D341Med (cell line): ENCODE results near the gene IKZF3.
"Not testable (repeated sequence)": the region's sequence is repeated elsewhere in the genome, so short reads cannot be mapped to it uniquely, and the experiment has no call there.

ENCODE experiments used
- DNase-seq: peaks from one replicate; pipeline ENCODE4 v3.0.0; 2012; ENCODE audit warnings: low spot score

The IKZF3 gene

DNA sequence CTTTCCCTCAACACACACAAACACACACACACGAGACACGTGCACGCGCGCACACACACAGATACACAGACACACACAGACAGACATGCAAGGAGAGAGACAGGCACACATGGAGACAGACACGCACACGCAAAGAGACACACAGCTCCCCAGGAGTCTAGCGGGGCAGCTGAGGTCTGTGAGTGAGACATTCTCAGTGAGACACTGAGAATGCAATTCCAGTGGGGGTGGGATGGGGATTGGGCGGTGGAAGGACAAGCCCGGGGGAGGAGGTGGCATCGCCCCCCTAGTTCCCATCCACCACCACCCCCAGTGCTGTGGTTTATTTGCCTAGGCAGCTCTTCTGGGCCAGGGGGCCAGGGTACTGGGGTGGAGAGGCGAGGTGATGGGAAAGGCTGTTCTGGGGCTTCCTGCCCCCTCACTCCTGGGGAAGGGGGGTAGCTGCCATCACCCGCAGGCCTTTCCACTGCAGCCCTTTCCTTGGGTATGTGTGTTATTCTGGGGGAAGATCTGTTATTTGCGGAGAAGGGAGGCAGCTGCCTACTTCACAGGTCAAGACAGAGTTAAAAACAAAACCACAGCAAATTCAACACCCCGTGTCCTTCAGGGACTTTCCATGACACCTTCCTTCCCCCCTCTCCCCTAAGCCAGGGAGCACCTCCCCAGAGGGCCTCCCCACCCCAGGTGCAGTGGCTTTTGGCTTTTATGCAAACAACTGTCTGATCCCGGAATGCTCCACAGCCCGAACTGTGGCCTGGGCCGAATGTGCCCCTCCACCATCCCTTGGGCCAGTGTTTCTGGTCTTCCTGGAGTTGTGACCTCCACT, 108.3 kb downstream of the IKZF3 start:
- DNase-seq: no peak

DNA sequence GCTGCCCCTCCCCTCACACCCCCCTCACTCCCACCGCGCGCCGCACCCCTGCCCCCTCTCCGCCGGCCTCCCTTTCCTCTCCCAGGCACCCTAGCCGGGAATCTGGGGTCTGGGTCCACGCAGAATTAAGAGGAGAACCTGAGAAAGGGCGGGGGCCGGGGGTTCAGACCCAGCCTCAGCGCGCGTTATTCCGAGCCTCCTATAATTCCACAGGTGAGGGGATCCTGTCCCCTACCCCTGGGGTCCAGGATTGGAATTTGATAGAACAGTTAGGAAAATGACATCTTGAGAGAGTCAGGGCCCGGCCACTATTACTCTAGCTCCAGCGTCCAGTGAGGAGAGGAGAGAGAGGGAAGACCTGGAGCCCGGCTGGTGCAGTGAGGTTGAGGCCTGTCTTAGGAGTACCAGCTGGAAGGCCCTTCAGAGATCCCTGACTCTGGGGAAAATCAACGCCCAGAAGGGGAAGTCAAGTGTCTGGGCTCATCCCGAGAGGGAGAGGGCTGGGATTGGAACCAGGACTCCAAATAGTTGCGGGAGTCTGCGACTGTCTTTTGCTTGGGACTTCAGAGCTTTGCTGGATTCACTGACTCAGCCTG, 109.1 kb downstream of the IKZF3 start:
- DNase-seq: no peak

DNA sequence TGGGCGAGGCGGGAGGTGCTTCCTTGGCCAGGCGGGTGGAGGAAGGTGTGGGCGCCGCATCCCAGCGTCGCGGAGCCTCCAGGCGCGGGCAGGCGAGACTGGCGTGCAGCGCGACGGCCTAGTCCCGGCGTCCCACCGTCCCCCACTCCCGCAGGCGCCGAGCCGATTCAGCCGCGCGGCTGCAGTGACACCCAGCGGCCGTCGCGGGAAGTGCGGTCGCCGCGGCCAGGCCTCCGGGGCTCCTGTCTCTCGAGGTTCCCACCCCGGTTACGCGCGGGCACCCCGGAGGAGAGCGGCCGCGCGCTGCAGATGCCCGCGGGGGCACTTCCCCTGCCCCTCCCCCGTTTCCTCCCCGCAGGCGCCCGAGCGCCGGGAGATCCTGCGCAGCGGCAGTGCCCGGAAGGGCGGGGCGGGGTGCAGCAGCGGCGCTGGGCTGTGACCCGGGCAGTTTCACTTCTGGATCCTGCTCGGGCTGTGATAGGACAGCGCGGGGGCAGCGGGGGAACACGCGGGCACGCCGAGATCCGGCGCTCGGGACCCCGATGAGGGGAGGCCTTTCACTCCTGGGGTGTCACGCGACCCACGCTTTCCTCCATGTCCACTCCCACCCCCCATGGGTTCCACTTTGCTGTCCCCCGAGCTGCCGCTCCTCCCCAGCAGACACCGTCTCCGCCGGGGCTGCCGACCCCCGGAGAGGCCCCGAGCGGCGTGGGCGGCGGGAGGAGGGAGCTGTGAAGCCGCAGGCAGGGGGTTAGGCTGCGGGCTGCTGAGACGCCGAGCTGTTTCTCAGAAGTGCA, 109.8 kb downstream of the IKZF3 start:
- DNase-seq: peak; percentile 100

DNA sequence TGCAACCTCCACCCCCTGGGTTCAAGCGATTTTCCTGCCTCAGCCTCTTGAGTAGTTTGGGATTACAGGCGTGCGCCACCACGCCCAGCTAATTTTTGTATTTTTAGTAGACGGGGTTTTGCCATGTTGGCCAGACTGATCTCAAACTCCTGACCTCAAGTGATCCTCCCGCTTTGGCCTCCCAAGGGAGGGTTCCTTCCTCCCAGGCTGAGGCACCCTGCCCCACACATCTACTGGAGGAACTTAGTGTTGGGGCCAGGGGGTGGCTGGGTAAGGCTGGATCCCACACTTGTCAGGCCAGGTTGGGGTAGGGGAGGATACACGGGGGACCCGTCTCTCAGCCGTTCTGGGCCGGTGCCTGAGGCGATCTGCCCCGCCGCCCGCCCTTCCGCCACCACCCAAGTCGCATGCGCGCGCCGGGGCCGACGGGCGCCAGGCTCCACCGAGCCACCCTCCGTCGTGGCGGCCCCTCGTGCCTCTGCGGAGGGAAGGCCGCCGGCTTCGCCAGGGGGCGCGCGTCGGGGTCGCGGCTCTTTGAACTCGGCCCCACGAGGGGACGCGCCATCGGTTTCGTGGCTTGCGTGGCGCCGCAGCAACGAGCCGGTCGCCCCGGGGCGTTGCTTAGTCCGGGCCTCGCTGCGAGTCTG, 110.5 kb downstream of the IKZF3 start:
- DNase-seq: no peak

DNA sequence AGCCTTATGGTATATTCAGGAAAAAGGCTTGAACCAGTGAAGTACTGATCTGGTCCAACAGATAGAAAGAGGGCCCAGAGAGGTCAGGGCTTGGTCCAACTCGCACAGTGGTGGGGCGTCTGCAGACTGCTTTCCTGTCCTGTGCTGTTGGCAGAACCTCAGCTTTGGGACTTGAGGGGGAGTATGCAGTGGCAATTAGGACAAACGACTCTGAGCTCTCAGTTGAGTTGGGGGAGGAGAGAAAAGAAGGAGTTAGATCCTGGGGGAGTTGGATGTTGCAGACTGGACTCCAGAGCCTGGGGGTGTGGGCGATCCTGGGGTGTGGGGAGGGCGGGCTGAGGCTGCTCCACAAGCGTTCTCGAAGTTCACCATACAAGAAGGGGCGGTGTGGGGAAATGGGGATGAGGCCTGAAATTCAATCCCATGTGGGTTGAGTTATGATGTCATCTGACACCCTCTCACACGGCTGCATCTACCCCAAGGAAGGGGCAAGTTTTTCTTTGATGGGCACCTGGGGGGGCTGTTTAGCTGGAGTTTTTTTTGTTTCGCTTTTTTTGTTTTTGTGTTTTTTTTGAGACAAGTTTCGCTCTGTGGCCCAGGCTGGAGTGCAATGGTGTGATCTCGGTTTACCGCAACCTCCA, 111.8 kb downstream of the IKZF3 start:
- DNase-seq: peak; percentile 35

DNA sequence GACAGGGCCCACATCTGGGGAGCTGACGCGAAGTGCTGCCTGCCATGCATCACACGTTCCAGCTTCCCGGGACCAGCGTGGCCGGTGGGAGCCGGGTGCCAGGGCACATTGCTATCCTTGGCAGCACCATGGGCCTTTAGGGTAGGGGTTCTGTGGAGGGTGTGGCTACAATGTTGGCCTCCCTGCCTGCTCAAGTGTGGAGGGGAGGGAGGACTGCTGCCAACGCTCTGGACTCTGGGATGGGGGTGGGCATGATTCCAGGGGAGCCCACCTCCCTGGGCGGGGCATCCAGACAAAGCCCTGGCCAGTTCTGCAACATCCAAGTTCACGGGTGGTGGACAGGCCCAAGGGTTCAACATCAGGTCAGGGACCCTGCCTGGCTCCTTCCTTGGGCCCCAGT, 112.5 kb downstream of the IKZF3 start:
- DNase-seq: peak; percentile 38

DNA sequence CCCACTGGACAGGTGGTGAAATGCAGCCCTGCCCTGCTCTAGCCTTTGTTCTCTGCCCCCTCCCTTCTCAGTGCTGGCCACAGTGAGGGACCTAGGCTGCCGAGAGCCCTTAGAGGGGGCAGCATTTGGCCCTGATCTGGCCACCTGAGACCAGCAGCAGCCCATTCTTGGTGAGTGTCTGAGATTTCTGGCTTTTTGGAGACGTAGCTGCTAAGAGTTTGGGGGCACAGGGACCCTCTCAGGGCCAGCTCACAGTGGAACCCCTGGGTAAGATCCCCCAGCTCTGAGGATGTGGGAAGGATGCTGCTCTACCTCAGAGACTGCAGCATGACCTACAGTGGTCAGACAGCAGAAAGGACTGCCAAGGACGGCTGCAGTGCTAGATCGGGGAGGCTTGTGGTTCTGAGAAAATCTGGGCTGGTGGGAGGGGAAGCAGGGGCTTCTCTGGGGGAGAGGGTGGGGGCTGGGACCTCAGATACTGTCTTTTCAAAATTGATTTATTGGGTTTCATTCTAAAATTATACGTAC, 113.0 kb downstream of the IKZF3 start:
- DNase-seq: no peak

DNA sequence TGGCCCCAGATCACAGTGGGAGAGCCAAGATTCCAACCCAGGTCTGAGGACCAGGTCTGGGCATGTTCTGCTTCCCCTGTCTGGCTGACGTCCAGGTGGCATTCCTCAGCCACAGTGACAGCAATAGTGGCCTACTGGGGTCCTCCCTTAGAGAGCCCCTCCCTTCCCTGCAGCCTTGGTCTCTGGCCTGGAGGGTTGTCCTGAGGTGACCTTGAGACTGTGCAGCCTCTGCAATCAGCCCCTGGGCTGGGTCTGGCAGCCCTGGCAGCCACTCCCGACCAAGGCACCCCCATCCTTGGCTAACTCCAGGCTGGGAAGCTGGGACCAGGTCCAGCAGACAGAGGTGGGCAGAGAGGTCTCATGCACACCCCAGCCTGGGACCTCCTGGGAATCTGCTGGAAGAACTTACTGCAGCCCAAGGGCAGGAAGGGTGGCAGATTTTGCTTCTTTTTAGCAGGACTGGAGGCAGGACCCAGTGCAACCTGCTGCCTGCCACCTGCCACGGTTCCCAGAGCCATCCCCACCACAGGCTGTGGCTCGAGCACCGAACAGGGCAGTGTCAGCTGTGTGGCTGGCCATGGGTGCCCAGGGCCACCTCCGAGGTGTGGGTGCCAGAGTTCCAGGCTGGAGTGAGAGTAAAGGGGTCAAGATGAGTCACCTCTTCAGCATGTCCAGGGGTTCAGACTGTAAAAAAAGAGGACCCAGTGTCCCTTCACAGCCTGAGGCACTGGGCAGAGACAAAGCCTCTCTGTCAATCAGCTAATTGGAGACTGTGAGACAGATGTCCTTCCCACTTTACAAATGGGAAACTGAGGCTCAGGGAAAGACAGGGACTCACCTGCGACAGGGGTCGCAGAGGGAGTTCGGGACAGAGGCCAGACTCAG, 113.7 kb downstream of the IKZF3 start:
- peak; percentile 41 for DNase-seq

DNA sequence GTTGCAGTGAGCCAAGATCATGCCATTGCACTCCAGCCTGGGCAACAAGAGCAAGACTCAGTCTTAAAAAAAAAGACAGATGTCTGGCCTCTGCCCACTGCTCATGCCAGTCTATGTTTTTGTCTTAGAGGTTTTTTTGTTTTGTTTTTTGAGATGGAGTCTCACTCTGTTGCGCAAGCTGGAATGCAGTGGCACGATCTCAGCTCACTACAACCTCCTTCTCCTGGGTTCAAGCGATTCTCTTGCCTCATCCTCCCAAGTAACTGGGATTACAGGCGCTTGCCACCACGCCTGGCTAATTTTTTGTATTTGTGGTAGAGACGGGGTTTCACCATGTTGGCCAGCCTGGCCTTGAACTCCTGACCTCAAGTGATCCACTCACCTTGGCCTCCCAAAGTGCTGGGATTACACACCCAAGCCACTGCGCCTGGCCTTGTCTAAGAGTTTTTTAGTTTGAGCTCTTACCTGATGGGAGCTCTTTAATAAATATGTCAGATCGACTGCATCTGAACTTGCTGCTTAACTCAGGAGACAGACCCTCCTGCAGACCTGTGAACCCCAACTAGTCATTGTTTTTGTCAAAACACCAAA, 115.6 kb downstream of the IKZF3 start:
- not testable (repeated sequence) for DNase-seq

DNA sequence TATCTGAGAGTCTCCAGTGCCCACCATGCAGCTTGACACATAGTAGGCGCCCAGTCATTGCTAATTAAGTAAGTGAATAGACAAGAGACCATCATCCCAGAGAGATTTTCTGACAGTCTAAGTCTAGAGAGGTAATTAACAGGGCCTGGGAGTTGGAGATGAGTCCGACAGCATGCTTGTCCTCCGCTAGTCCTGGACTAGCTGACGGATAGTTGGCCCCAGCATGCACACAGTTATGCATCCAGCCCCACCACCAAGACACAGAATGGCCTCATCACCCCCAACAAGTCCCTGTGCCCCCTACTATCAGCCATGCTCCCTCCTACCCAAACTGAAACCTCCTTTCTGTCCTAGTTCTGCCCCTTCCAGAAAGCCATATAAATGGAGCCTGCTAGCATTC, 116.4 kb downstream of the IKZF3 start:
- DNase-seq: no peak

DNA sequence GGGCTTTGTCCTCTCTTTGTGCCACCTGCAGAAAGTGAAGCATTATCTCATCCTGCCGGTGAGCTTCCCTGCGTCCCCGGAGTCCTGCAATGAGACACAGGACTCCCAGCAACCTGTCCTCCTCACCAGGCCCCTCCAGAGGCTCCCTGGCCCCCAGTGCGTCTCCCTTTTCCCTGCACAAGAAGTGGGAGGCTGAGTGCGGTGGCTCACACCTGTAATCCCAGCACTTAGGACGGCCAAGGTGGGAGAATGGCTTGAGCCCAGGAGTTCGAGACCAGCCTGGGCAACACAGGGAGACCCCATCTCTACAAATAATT, 118.0 kb downstream of the IKZF3 start:
- no peak for DNase-seq

DNA sequence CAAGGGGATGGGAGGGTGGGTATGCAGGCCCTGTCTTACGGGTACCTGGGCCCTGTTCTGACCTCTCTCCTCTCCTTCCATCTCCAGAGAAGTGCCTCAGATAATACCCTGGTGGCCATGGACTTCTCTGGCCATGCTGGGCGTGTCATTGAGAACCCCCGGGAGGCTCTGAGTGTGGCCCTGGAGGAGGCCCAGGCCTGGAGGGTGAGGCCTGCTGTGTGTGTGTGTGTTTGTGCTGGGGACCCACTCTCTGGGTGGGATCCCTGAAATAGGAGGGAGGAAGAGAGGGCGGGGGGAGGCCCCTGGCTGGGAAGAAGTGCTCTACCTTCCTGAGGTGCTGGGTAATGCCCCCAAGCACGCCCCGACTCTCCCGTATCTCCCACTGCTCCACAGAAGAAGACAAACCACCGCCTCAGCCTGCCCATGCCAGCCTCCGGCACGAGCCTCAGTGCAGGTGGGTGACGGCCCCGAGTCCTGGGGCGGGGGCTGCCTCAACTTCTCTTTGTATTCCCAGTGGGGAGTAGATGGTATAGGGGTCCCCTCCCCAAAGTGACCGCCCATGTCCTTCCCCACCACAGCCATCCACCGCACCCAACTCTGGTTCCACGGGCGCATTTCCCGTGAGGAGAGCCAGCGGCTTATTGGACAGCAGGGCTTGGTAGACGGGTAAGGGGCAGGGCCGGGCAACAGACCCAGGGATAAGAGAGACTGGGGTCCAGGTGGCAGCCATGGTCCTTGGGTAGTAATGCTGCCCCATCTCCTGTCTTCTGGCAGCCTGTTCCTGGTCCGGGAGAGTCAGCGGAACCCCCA, 118.6 kb downstream of the IKZF3 start:
- DNase-seq: no peak

DNA sequence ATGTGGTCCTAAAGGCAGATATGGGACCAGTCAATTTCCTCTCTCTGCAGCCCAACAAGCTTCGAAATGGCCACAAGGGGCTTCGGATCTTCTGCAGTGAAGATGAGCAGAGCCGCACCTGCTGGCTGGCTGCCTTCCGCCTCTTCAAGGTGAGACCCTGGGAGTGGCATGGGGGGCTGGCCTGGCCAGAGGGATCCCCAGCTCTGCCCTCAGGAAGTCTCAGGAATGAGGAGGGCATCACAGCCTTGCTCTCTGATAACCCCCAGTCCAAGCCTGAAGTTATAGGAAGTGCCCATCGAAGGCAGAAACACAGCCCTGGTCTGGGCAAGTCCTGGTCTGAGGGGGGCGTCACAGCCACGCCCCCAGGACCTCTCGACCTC, 119.3 kb downstream of the IKZF3 start:
- no peak for DNase-seq

DNA sequence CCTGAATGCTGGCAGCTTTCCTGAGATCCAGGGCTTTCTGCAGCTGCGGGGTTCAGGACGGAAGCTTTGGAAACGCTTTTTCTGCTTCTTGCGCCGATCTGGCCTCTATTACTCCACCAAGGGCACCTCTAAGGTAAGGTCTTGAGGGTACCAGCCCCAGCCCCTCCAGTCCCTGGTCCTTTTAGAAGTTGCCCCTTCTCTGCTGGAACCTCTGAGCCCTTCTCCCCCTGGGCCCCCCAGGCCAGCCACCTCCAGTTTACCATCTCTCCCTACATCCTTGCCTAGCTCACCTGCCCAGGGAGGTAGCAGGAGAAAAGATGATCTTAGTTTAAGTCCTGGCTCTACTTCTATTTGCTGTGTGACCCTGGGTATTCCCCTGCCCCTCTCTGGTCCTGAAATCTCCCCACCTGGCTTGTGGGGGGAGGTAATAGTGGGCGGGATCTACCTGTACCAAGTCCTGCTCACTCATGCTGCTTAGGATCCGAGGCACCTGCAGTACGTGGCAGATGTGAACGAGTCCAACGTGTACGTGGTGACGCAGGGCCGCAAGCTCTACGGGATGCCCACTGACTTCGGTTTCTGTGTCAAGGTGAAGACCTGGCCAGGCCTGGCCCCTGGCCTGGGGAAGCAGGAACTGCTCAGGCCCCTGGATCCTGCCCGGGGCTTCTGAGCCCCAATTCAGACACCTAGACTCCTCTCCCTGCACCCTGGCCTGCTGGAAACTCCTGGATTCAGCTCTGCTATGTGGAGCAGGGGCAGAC, 119.9 kb downstream of the IKZF3 start:
- no peak for DNase-seq

DNA sequence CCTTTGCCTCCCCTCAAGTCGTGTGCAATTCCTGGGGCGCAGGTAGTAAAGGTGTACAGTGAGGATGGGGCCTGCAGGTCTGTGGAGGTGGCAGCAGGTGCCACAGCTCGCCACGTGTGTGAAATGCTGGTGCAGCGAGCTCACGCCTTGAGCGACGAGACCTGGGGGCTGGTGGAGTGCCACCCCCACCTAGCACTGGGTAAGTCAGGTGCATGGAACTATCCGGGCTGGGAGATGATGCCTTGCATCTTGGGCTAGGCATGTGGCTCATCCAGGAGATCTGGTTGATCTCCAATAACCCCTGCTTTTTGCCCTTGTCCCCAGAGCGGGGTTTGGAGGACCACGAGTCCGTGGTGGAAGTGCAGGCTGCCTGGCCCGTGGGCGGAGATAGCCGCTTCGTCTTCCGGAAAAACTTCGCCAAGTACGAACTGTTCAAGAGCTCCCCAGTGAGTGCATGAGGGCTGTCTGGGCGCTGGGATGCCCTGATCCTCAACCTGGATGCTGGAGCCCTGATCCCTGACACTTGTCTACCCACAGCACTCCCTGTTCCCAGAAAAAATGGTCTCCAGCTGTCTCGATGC, 121.2 kb downstream of the IKZF3 start:
- no peak for DNase-seq

DNA sequence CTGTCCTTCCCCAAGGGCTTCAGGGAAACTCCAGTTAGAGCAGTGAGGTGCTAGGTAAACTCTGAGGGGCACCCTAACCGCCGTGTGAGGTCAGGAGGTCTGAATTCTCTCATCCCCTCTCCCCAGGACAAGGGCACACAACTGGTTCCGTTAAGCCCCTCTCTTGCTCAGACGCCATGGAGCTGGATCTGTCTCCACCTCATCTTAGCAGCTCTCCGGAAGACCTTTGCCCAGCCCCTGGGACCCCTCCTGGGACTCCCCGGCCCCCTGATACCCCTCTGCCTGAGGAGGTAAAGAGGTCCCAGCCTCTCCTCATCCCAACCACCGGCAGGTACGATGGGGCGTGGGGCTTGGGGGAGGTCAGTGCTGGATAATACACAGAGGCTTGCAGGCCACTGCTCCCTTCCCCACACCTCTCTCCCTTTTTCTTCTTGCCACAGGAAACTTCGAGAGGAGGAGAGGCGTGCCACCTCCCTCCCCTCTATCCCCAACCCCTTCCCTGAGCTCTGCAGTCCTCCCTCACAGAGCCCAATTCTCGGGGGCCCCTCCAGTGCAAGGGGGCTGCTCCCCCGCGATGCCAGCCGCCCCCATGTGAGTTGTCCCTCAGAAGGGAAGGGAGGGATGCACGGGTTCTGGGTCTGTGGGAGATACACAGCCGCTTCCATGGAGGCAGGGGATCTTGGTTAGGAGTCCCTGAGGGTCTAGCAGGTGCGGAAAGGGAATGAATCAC, 121.8 kb downstream of the IKZF3 start:
- no peak for DNase-seq

DNA sequence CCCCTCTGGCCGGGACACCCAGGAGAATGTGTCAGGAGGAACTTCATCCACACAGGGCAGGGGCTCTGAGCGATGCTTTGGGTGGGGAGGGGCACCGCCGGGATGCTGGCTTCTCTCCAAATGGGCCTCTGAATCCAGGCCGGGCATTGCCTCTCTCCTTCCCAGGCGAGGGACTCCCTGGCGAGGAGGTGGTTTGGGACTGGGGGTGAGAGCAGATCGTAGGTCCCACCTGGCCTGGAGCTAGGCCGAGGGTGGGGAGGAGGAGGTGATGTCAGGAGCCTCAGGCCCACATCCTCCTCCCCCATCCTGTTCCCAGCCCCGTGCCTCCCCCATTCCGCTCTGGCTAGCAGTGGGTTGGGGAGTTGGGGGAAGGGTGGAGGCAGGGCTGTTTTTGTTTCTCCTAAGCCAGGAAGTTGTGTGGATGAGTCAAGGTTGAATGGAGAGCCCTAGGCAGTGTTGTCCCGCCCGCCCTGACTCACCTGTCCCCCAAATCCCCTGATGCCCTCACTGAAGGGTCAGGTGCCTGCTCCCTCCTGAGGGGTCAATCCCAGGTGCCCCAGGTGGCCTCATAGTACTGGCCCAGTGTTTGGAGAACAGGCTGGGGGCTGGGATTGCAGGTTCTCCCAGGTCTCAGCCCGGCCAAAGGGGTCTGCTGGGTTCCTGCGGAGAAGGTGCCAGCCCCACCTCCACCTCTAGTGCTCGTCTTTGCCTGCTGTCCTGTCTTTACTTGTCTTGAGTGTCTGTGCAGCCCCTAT, 123.6 kb downstream of the IKZF3 start:
- no peak for DNase-seq
